HG03460 (cell line): ENCODE results near the gene DTD1.
A peak's percentile ranks its signal among the peaks of the same experiment; 100 is the strongest.
"Not testable (repeated sequence)": the region's sequence is repeated elsewhere in the genome, so short reads cannot be mapped to it uniquely, and the experiment has no call there.

Experiments used
- ATAC-seq: cut with Tn5 transposase; IDR thresholded peaks from one replicate; pipeline ENCODE4 v1.9.1; 2021; ENCODE audit not compliant: unreplicated experiment

DTD1 gene

GRCh38 chr20:18783385-18783959, 195.6 kb downstream of the DTD1 start:
- ATAC-seq: no peak

DNA sequence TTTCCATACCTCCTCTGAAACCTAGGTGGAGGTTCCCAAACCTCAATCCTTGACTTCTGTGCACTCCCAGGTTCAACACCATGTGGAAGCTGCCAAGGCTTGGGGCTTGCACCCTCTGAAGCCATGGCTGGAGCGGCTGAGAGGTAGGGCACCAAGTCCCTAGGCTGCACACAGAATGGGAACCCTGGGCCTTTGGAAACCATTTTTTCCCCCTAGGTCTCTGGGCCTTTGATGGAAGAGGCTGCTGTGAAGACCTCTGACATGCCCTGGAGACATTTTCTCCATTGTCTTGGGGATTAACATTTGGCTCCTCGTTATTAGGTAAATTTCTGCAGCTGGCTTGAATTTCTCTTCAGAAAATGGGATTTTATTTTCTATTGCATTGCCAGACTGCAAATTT, 199.2 kb downstream of the DTD1 start:
- ATAC-seq: not testable (repeated sequence)

- ATAC-seq: no peak
Observed at GRCh38 chr20:18788021-18788420, 200.2 kb downstream of the DTD1 start.

- ATAC-seq: no peak
Observed at GRCh38 chr20:18790787-18791186, 202.9 kb downstream of the DTD1 start.

DNA sequence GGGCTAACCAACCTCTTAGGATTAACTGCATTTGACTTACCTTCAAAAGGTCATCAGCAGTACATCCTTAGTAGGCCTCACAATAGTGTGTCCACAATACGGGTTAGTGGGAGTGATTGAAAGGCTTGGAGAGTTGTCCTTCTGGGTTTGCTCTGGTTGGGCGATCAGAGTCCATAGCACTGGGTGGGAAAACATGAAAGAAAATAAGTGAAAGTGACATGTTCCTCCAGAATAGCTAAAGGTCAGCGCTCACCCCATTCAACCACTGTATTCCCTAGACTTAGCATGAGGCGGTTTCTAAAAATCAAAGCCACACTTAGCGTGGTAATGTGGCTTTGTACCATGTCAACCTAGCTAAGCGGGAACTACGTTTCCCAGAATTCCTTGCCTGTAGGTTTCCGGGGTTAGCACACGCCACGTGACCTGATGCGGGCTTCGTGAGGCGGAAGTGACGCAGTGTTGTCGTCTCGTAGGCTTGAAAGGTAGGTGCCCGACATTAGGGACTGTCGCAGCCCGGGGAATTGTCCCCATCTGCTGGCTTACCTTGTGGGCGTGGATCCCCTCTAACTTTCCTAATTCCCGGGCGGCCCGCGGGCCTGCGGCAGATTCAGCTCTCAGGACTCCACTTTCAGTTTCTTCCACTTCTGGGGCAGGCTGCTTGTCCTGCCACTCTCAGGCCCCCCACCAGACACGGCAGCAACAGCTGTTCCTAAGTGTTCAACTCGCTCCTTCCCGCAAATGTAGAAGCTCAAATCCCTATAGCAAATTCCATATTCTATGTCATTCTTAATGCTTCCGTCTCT, 206.0 kb downstream of the DTD1 start:
- peak; percentile 99 for ATAC-seq

DNA sequence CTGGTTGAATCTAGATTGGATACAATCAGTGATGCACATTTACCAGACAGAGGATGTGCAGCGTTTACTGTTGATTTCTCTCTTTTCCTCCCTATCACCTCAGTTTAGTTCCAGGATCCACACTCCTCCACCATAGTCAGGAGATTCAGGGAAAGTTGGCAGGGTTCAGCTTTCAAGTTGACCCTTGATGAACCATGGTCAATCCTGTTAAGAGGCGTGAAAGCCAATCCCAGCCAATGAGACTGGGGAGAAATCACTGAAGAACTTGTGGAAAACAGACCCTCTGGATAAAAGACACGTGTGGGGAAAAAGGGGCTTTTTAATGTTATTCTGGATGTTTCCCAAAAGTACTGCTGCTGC, 206.6 kb downstream of the DTD1 start:
- ATAC-seq: no peak

DNA sequence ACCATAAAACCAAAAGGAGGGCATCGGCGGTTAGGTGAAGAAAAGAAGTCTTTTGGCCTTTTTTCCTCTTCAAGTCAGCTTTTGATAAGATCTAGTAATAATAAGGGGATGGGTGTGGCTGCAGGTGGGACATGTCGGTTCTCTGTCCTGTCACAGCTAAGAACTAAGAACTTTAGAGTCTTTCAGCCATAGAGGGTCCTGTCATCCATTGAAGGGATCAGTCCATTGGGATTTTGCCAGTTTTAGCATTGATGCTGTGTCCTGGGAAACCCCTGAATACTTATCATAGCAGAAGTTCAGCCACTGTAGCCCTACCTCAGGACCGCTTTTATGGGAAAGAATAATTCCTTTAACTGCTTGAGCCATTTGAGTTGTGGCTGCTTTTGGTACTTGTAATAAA, 207.5 kb downstream of the DTD1 start:
- ATAC-seq: no peak

DNA sequence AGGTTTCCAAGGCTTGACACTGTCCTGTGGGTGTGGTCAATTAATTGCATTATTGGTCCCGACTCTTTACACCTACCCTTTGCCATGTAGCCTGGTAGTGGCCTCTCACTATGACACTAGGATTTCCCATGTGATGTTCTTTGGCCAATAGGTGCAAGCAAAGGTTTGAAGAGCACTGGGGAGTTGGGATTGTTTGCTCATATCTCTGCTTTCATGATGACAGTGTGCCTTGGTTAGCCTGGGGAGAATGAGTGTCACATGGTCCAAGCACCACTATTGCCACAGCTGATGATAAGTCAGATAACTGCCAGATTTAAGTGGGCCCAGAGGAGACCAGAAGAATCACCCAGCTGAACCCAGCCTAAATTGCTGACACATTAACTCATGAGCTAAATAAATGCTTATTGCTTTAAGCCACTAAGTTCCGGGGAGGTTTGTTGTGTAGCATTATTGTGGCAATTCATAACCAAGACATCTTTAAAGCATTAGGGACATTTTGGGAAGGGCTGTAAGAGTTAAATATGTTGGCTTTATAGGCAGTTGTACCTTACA, 208.5 kb downstream of the DTD1 start:
- no peak for ATAC-seq

- ATAC-seq: no peak
Observed at GRCh38 chr20:18801516-18801915, 213.7 kb downstream of the DTD1 start.

DNA sequence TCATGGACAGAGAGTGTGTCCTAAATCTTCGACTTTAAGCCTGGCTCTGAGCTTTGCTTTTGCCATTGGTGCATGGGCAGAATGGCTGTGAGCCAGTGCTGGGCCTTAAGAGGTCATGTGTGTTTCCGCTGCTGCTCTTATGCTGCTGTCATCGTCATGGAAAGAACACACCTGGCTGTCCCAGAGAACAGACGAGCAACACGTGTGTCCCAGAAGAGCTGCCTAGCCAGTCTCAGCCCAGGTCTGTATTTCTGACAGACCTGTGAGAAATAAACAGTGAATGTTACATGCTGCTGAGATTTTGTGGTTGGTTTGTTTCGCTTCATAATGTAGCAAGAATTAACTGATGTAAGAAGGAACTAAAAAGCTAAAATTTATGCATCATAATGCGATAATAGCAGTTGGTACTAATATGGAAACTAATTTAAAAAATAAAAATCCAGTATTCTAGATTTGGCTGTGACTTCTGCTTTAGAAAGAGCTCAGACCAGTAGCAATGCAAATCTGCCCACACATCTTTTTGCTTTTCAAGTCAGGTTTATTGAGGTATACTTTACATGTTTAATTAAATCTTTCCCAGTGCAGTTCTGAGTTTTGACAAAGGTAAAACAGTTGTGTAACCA, 214.3 kb downstream of the DTD1 start:
- ATAC-seq: no peak

DNA sequence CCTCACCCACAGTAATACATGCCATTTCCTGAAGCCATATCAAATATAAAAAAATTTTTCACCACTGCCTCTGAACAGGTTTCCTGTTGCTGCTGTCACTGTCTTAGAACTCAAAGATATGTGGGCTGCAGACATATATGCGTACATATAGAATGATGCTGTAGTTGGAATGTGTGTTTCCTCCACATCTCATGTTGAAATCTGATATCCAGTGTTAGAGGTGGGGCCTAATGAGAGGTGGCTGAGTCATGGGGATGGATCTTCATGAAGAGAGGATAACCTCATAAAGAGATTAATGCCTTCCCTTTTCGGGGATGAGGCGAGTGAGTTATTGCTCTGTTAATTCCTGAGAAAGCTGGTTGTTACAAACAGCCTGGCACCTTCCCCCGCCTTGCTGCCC, 218.0 kb downstream of the DTD1 start:
- ATAC-seq: no peak

DNA sequence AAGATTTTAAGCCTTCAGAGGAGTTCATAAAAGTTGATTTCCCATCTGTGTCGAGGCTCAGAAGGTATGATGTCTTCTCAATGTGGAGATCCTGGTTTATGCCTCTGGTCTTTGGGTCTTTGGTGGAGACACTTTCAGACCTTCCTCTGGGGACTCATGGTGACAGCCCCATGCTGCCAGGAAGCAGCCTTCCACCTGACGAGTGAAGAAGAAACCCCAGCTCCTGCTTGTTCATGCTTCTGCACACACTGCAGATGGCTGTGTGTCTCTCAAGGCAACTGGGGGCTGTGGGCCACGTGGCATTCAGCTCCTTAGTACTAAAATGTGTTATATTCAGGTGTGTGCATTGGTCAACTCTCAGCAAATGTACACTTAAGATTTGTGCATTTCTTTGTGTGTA, 220.9 kb downstream of the DTD1 start:
- ATAC-seq: no peak

DNA sequence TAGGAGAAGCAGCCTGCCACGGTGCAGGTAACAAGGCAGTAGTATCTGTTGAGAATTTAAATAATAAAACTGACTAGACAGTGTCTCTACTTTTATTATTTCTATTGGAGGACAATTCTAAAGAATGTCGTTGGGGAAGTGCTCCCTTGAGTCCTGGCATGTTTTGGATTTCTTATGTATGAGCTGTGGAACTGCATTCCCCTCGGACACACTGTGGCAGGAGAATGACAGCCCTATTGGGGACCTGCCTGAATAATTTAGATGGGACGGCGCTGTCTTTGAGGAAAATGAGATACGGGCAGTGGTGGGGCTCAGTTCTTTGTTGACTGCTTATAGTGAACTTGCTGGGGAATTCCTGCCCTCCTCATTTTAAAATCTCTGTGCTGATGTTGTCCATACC, 223.3 kb downstream of the DTD1 start:
- no peak for ATAC-seq

DNA sequence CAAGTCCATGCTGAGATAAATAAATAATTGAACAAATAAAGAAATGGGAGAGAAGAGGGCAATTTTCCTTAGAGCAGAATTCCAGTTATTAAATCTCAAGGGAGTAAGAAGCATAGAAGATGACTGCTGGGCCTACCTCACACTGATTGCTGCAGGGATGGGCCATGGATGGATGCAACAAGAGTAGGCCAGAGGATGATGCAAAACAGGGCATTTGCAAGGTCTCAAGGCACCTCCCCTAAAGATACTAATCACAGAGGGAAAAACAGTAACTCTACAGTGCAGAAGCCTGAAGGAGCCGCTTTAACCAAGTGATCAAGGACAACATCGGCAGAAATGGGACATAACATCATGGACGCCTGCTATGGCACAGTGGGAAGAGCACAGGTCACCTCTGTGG, 224.1 kb downstream of the DTD1 start:
- ATAC-seq: no peak

DNA sequence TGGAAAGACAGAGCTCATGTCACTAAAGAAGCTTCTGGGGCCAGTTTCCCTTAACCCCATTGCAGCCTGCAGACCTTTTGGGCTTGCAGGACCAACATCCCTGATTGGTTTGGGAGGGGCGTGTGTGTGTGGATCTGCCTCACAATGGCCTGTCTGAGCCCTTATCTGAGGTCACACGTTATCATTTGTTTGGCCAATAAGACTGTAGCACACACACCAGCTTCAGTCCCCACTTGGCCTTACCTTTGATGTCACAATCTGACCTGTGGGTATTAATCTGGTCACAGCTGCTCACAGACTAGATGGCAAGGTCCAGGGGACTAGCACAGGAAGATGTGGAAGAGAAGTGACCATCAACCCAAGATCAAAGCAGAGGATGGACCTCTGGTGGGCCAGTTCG, 225.6 kb downstream of the DTD1 start, which contains the start of gene SCP2D1:
Gene SCP2D1, plus strand, starts transcription at position 301 of the 400 bp plus-strand sequence. Its CDS starts 33 bp downstream, at position 334.
- no peak for ATAC-seq

- ATAC-seq: no peak
Observed at GRCh38 chr20:18815194-18815942, 227.5 kb downstream of the DTD1 start.
